ENCODE data around the gene ZNF254. TPM values are rescaled to one million over a fixed set of nuclear protein-coding genes. Genes with fewer than 3 reads are reported as not detected.

Gene ZNF254
- polyA plus RNA-seq, 1 donor from 2014 or later = 49.1 TPM

DNA sequence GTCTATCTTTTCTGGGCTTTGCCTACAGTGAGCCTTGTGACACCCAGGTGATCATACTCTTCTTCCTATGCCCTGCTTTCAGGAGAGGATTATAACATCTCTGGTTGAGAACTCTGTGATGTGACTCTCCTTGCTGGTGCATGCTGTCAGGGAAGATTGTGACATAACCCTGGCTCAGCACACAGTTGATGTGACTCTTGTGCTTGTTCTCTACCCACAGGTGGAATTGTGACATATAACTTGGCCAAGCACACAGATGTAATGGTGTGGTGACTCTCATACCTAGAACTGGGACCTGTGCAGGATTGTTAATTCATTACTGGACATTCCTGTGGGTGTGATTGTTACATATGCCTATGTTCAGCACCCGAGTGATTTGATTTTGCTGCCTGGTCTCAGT is 21.7 kb upstream of the ZNF254 start:
- no peaks in the 10 kb centered on the region for H3K9me3 ChIP-seq (ENCODE audit: low read length)

DNA sequence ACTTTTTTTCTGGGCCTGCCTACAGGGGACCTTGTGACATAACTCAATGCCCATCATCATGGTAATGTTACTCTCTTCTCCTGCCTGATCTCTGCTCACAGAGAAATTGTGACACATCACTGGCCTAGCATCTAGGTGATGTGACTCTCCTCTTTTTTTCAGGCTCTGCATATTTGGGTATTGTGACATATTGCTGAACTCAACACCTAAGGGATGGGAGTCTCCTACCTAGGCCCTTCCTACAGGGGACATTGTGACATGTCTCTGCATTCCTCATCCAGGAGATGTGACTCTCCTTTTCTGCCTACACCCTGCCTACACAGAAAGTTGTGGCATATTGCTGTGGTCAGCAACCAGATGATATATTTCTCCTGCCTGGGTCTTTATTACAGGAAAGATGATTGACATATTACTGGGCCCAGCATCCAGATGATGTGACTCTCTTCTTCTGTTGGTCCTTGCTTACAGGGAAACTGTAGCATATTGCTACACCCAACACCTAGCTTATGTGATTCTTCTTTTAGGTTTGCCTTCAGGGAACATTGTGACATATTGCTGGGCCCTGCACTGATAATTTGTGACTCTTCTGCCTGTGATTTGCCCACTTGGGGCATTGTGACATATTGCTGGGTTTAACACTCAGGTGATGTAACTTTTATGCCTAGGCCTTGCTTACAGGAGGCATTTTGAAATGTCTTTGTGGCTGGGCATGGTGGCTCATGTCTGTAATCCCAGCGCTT is 21.0 kb upstream of the ZNF254 start:
- H3F3A ChIP-seq (ENCODE audit: insufficient read depth, low read length, poor library complexity, severe bottlenecking) = no peaks in the 10 kb centered on the region

More for the DNA sequence above, 21.7 kb upstream of the ZNF254 start:
- H3K9ac ChIP-seq (ENCODE audit: low read length) = no peak overlapping the region
- H2AFZ ChIP-seq (ENCODE audit: low read depth, low read length) = no peak overlapping the region
- H3K4me2 ChIP-seq (ENCODE audit: low read length) = no peak overlapping the region
- no peaks in the 10 kb centered on the region for H3K79me2 ChIP-seq (replicated peaks; ENCODE audit: insufficient read depth, low read length)
- no peaks in the 10 kb centered on the region for H4K20me1 ChIP-seq (ENCODE audit: insufficient read depth)
- no peaks in the 10 kb centered on the region for H3K27me3 ChIP-seq (ENCODE audit: insufficient read depth, low read depth, low read length)
- no peaks in the 10 kb centered on the region for H3K36me3 ChIP-seq (ENCODE audit: insufficient read depth, low read length)
- no peak overlapping the region for H3K4me3 ChIP-seq (ENCODE audit: low read length)
- H3F3A ChIP-seq (ENCODE audit: insufficient read depth, low read length, poor library complexity, severe bottlenecking) = no peaks in the 10 kb centered on the region
- H3K9me2 ChIP-seq (ENCODE audit: insufficient read depth, low read length) = no peaks in the 10 kb centered on the region
- TF ChIP-seq, protein P1, sequence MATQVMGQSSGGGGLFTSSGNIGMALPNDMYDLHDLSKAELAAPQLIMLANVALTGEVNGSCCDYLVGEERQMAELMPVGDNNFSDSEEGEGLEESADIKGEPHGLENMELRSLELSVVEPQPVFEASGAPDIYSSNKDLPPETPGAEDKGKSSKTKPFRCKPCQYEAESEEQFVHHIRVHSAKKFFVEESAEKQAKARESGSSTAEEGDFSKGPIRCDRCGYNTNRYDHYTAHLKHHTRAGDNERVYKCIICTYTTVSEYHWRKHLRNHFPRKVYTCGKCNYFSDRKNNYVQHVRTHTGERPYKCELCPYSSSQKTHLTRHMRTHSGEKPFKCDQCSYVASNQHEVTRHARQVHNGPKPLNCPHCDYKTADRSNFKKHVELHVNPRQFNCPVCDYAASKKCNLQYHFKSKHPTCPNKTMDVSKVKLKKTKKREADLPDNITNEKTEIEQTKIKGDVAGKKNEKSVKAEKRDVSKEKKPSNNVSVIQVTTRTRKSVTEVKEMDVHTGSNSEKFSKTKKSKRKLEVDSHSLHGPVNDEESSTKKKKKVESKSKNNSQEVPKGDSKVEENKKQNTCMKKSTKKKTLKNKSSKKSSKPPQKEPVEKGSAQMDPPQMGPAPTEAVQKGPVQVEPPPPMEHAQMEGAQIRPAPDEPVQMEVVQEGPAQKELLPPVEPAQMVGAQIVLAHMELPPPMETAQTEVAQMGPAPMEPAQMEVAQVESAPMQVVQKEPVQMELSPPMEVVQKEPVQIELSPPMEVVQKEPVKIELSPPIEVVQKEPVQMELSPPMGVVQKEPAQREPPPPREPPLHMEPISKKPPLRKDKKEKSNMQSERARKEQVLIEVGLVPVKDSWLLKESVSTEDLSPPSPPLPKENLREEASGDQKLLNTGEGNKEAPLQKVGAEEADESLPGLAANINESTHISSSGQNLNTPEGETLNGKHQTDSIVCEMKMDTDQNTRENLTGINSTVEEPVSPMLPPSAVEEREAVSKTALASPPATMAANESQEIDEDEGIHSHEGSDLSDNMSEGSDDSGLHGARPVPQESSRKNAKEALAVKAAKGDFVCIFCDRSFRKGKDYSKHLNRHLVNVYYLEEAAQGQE (IDR thresholded peaks at IDR 0.05; ENCODE audit: borderline replicate concordance) = no peak
- TF ChIP-seq SMC3 (conservative IDR thresholded peaks at IDR 0.05; ENCODE audit: poor library complexity) = no peak
- no peak for TF ChIP-seq TAF1 (IDR thresholded peaks at IDR 0.05; ENCODE audit: low read depth)
- no peak for TF ChIP-seq EP300 (conservative IDR thresholded peaks at IDR 0.05; ENCODE audit: poor library complexity, severe bottlenecking)
- TF ChIP-seq EZH2 (IDR thresholded peaks at IDR 0.05; ENCODE audit: borderline replicate concordance, insufficient read depth, low read length, poor library complexity, severe bottlenecking) = no peak
- TF ChIP-seq, protein P2, sequence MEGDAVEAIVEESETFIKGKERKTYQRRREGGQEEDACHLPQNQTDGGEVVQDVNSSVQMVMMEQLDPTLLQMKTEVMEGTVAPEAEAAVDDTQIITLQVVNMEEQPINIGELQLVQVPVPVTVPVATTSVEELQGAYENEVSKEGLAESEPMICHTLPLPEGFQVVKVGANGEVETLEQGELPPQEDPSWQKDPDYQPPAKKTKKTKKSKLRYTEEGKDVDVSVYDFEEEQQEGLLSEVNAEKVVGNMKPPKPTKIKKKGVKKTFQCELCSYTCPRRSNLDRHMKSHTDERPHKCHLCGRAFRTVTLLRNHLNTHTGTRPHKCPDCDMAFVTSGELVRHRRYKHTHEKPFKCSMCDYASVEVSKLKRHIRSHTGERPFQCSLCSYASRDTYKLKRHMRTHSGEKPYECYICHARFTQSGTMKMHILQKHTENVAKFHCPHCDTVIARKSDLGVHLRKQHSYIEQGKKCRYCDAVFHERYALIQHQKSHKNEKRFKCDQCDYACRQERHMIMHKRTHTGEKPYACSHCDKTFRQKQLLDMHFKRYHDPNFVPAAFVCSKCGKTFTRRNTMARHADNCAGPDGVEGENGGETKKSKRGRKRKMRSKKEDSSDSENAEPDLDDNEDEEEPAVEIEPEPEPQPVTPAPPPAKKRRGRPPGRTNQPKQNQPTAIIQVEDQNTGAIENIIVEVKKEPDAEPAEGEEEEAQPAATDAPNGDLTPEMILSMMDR (IDR thresholded peaks at IDR 0.05; ENCODE audit: poor library complexity, severe bottlenecking) = no peak
- no peak for TF ChIP-seq MXI1 (conservative IDR thresholded peaks at IDR 0.05; ENCODE audit: poor library complexity, severe bottlenecking)
- TF ChIP-seq RAD21 (conservative IDR thresholded peaks at IDR 0.05) = no peak
- no peak for TF ChIP-seq POLR2AphosphoS5 (IDR thresholded peaks at IDR 0.05)
- H3K27ac ChIP-seq (ENCODE audit: low read length) = no peak overlapping the region

More for the DNA sequence above, 21.0 kb upstream of the ZNF254 start:
- H3K4me2 ChIP-seq (ENCODE audit: low read length) = no peak overlapping the region
- no peaks in the 10 kb centered on the region for H3K36me3 ChIP-seq (ENCODE audit: insufficient read depth, low read length)
- H4K20me1 ChIP-seq (ENCODE audit: insufficient read depth) = no peaks in the 10 kb centered on the region
- no peaks in the 10 kb centered on the region for H3K9me2 ChIP-seq (ENCODE audit: insufficient read depth, low read length)
- H3K9me3 ChIP-seq (ENCODE audit: low read length) = no peaks in the 10 kb centered on the region
- no peak overlapping the region for H3K27ac ChIP-seq (ENCODE audit: low read length)
- TF ChIP-seq, protein P2 (IDR thresholded peaks at IDR 0.05; ENCODE audit: poor library complexity, severe bottlenecking) = no peak
- TF ChIP-seq SMC3 (conservative IDR thresholded peaks at IDR 0.05; ENCODE audit: poor library complexity) (no peak), MXI1 (conservative IDR thresholded peaks at IDR 0.05; ENCODE audit: poor library complexity, severe bottlenecking) (no peak), RAD21 (conservative IDR thresholded peaks at IDR 0.05) (no peak)
- no peaks in the 10 kb centered on the region for H3K79me2 ChIP-seq (replicated peaks; ENCODE audit: insufficient read depth, low read length)
- H2AFZ ChIP-seq (ENCODE audit: low read depth, low read length) = no peak overlapping the region
- no peaks in the 10 kb centered on the region for H3K27me3 ChIP-seq (ENCODE audit: insufficient read depth, low read depth, low read length)
- no peak overlapping the region for H3K9ac ChIP-seq (ENCODE audit: low read length)
- no peak overlapping the region for H3K4me3 ChIP-seq (ENCODE audit: low read length)

Data from neural cell (in vitro differentiated cells).